GM18511 (cell line): ENCODE measurements around the gene NUCKS1.
"Not testable (repeated sequence)": the region's sequence is repeated elsewhere in the genome, so short reads cannot be mapped to it uniquely, and the experiment has no call there.

Experiments
- ATAC-seq: cut with Tn5 transposase; IDR thresholded peaks from one replicate; pipeline ENCODE4 v1.9.1; 2021; ENCODE audit warnings: mild to moderate bottlenecking, moderate library complexity; ENCODE audit not compliant: unreplicated experiment

The NUCKS1 gene

DNA sequence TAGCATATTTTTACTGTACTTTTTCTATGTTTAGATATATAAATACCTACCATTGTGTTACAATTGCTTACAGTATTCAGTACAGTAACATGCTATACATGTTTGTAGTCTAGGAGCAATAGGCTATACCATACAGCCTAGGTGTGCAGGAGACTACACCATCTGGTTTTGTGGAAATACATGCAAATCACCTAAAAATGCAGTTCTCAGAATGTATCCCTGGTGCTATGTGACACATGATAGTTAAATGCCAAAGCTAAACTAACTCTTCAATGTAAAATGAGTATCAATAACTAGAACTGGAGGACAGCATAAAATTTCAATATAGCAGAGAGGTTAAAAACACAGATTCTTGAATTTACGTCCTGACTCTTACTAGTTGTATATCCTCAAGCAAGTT is 14.8 kb downstream of the NUCKS1 start:
- ATAC-seq = no peak

DNA sequence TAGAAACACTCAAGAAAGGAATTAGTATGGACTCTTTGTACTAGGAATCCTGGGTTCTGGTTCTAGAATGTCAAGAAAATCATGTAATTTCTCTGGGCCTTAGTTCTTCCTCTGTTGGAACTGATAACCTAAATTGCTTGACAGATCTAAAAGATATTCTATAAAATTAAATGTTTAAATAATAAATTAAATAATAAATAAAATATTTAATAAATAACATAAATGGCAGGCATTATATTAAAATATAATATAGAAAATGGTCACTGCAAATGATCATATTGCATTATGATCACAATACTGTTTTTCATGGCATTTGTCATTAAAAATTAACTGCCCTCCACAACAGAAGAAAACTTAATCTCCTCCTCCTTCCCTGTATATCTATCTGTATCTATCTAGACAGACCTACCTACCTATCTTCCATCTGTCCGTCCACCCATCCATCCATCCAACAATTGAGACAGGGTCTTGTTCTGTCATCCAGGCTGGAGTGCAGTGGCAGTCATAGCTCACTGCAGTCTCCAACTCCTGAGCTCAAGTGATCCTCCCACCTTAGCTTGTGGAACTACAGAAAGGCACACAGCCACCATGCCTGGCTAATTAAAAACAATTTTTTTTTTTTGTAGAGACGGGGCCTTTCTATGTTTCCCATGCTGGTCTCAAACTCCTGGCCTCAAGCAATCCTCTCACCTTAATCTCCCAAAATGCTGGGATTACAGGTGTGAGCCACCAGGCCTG is 16.4 kb downstream of the NUCKS1 start:
- no peak for ATAC-seq

DNA sequence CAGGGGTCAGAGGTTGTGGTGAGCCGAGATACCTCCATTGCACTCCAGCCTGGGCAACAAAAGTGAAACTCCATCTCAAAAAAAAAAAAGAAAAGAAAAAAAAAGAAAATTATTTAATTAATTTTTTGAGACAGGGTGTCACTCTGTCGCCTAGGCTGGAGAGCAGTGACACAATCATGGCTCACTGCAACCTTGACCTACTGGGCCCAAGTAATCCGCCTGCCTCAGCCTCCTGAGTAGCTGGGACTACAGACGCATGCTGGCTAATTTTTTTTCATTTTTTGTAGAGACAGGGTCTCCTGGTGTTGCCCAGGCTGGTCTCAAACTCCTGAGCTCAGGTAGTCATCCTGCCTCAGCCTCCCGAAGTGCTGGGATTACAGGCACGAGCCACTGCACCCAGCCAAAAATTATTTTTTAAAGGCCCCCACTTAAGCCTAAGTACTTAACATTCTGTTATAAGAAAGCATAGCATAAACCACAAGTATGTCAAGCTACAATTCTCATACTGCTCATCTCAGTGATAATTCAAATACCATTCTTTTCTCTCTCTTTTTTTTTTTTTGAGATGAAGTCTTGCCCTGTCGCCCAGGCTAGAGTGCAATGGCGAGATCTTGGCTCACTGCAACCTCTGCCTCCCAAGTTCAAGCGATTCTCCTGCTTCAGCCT is 19.9 kb downstream of the NUCKS1 start:
- no peak for ATAC-seq

DNA sequence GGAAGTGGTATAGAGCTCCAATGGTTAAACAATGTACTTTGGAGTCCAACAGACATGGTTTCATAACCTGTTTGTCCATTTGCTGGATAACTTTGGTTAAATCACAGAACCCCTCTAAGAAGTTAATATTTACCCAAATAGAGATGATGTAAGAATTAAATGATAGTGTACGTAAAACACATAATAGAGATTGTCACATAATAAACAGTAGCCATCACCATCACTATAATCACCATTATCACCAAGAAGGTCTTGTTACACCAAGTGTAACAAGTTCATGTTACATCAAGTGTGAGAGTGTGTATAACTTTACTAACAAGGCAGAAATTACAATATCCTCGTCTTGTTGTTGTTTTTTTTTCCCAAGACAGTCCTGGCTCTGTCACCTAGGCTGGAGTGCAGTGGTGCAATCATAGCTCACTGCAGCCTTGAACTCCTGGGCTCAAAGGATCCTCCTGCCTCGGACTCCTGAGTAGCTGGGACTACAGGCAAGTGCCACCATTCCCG is 23.3 kb downstream of the NUCKS1 start:
- no peak for ATAC-seq

DNA sequence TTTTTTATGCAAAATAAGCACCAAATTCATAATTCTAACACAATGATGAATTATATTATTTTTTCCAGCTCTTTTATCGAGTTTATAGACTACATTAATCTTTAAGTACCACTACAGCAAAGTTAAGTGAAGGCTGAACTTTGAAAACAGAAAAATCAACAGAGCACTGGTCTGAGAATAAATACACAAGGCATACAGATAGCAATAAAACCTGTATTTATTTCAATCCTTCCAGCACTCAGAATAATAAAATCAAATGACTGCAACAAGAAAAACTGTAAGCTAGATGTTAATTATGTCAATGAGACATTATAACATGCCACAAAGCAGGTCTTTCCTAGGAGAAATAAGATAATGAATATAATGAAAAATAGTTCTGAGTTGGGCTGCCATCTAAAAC is 24.5 kb downstream of the NUCKS1 start:
- ATAC-seq = no peak

DNA sequence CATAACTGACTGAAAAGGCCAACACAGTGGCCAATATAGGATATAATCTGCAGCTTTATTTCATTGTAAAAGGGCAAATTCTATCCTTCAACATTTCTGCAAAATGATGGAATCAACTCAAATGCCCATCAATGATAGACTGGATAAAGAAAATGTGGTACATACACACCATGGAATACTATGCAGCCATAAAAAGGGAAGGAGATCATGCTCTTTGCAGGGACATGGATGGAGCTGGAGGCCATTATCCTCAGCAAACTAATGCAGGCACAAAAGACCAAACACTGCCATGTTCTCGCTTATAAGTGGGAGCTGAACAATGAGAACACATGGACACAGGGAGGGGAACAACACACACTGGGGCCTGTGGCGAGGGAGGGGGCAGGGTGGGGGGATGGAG is 29.2 kb downstream of the NUCKS1 start:
- not testable (repeated sequence) for ATAC-seq

DNA sequence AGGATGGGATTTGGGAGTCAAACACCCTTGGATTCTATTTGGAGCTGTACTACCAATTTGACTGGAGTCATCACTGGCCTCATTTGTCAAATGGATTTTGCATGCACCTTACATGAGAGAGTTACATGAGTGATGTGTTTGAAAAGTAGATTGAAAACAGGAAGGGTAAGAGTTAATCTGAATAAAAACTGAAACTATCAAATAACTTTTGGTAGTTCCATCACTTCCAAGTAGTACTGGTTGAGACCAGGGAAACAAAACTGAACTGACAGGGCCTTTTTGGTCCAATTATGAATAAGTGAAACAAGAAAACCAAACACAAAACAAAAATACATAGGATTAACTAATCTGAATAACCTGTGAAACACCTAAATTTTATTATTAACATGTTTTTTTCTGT is 30.2 kb downstream of the NUCKS1 start:
- ATAC-seq = no peak

DNA sequence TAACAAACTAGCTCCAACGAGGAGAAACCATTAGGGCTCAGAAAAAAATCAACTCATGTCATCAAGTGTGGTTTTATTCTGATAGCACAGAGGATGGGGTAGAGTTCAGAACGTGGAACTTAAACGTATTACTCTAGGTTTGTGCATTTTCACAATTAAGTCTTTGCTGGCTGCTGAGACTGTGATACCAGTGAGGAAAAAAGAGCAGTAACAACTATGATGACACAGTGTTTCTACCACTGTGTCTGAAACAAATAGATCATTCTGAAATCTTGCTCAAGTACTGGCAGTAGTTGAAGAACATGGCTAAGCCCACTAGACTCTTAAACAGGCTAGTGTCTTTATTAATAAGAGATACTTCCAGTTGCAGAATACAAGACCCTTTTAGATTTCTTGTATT is 31.0 kb downstream of the NUCKS1 start:
- ATAC-seq = no peak

DNA sequence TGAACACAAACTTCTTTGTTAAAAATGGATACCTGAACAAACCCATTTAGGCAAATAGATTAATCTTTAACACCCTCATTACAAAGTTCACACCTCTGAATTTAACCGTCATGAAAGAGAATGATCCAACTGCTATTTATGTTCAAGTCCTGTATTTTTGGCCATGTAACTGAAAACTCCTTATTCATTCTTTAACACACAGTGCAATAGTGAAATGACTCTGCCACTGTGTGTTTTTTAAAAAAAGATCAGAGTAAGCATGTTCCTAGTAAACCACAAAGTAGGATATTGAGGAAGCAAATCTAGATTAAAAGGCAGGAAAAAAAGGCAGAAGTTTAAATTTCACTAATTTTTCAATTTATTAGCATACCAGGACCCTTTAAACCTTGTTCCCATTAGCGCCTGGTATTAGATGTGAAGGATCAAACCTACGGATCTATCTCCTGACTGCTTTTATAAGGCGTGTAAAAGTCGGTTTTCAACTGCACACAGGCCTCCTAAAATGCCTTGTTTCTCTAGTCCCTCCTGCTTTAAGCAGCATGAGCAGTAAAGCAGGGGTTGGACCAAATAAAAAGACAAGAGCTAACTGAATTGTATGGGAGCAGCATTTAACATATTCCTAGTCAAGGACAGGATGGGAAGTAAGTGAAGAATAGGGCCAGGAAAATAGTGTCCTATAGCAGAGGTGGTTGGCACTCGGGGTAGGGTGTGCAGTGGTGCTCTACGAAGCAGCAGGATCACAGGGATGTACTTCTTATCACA is 33.4 kb downstream of the NUCKS1 start:
- ATAC-seq = no peak

DNA sequence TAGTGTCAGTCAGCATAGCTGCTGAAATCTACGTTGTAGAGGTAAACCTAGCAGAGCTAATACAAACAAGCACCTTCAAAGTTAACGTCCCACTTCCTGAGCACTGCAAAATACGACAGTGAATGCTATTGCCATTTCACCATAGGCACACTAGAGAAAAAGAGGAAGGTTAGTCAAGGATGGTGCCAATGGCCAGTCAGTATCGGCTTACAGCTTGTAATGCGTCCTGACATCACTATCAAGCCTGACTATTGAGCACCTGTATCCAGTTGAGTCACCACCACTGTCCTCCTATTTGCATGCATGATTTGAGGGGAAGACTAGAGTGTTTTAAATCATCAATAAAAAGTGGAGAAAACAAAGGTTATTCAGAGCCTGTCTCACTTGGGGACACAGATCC is 34.4 kb downstream of the NUCKS1 start:
- no peak for ATAC-seq

DNA sequence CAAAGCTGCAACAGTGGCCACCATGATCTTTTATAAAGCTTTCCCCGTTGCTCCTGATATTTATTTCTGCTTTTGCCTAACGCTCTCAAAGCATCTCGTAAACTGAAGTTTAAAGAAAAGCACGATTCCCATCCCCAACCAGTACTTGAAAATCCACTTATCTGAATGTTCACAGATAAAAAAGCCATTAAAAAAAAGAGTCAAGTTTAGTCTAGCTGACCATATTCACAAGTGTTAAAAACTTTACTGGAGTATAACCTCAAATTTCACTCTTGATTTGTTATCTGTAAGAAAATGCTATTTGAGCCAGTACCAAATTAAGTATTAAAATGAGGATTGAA is 35.1 kb downstream of the NUCKS1 start:
- ATAC-seq = no peak

DNA sequence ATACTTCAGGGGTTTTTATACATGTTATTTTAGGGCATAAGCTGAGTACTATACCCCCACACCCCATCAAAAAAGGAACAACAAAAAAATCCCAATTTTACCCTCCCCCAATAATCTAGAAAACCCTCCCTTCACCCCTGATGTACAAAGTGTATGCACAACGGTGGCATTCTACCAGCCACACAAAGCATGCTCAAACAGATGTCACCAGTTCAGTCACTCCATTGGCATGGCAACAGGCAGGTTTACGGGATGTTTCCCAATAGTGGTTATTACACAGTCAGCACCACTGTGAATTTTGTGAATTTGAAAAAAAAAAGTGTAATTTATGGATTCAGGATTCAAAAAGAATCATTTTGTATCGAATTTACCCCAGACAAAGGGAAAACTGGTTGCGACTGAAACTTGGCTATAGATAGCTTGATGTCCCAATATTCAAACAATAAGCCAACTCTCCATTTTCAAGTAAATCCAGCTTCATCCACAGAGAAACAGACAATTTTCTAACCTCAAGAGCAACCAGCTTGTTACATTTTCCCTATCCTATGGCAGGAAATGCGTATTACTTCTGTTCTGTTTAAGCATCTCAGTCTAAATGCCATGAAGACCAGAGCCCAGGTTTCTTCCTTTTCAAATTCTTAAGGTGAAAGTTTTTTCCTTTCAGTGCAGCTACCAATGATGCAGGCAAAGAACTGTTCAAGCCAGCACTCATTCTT is 35.6 kb downstream of the NUCKS1 start:
- ATAC-seq = no peak

DNA sequence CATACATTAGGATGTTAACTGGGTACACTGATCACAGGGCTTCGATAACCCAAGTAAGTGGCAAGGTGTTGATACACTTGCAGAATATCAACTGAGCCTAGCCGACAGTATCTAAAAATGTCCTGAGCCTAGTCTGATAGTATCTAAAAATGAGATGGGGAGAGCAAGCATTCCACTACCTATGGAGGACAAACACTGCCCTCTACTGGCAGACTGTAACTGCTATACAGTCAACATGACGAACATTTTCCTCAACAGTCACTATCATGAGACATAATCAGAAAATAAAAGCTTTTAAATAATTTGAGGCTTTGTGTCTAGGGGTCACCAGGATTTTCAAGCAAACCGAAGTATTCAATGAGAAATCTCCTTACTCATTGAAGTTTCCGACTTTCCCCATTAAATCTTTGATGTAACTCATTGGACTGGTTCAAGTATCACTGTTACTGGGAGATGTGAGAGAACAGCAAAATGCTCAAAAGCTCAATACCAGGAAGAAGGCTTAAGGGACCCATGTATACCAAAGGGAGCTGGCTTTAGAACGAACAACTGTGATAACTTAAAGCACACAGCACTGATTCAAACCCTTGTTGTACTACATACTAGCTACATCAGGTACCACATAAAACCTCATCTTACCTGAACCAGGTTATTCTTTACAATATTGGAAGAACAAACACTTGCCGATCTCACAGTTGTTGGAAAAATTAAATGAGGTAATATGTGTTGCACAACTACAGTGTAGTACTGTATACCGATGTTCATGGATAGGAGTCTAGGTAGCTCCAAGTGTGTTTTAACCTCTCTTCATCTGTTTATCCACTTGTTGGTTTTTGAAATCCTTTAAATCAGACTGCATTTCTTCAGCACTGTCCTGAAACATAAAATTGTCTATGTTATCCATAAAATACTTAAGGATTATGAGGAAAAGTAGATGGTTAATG is 38.6 kb downstream of the NUCKS1 start:
- no peak for ATAC-seq

DNA sequence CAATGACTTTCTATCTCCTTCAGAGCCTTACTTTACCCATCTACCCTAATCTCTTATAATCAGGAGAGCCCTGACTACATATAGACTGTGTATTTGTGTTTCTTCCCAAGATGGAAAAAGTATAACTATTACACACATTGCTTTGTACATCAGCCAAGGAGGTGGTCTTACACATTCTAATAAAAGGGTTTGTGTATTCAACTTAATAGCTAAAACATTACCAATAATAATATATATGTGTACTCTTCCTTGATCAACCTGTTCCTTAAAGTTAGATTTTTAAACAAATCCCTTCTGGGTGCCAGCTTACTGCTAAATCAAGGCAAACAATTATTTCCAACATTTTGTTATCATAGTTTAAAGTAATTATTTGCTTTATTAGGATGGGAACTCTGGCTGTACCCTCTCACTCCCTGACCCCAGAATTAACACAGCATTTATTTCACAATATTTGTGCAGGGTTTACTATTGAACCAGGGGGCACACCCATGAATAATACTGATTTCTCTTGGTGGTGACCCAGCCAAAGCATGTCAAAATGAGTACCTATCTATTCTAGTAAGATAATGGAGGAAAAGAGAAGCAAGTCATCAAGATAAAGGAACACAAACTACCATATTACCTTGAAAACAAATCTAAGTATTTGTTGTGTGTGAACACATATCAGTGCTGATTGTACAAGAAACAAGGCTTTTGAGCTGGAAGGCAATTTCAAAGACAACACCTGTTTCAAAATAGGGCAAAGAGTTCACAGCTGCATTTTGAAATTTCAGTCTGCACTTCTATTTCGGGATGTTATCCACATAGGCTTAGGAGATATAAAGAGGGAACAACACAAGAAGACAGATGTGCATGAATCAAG is 39.5 kb downstream of the NUCKS1 start:
- ATAC-seq = no peak

DNA sequence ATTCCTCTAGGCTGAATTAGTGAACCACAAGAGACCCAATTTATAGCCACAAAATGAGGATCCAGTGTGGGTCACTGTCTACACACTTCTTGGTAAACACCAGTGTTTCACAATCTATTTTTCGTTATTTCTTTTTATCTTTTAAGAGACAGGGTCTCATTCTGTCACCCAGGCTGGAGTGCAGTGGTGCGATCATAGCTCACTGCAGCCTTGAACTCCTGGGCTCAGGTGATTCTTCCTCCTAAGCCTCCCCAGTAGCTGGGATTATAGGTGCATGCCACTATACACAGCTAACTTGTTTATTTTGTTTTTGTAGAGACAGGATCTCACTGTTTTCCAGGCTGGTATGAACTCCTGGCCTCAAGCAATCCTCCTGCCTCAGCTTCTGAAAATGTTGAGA is 40.3 kb downstream of the NUCKS1 start:
- ATAC-seq = no peak

DNA sequence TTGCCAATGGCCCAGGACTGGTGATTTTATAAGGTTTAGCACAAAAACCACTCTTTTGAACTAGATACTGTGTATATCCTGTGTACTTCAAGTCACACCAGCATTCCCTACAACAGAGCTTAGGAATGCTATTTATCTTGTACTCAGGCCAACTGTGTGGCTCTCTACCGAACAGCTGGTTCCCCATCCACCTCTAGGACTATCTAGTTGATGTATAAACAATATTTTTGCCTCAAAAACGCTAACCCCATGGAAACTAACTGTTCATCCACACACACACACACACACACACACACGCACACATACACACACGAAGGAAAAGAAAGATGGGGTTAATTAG is 41.0 kb downstream of the NUCKS1 start:
- ATAC-seq = no peak

DNA sequence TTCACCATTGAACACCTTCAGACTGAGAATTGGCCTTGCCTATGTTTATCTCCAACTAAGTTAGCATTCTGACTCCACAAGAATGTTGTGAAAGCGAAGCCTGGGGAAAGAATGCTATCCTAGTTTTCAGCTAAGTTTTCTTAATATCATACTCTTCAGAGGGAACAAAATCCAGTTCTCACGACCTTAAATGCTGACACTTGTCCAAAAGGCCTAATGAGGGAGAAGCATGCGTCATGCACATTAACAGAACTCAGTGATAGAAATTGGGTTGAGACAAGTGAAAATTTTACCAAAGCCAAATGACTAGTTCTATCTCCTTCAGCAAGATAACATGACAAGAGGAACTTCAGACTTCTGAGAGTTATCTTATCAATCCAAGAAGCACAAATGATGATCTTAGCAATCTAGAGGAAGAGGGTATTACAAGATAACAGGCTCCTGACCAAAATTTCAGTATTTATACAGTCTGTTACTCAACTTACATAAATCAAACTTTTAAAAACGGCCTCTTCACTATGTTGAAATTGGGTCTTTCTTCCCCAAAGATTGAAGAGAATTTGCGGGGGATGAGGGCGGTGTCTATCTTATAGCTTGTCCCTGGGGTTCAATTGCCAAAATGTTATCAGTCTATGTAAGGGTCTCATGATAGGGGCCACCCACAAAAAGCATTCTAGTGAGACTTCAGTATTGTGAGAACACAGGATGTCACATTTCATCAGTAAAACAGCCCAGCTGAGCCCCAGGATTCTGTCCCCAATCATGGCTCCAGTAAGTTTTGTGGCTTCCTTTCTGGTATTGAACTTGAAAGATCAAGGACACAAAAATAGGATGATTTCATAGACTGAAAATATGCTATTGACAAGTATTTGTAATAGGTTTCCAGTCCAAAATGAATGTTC is 43.1 kb downstream of the NUCKS1 start:
- ATAC-seq = no peak

DNA sequence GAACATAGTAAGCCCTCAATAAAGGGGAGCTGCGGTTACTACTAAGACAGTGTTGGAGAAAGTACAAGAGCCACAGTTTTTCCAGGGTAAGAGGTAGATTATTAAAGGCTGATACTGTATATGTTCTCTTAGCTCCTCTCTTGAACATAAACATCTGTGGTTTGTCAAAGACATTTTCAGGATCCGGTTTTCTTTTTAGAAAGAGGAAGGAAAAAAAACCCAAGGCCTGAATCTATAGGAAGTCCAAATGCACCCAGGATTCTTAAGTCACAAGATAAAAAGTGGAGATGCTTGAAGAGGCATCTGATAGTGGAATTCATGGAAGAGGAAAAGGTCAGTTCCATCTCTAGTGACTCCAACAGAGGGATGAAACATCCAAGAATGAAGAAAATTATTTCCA is 45.1 kb downstream of the NUCKS1 start:
- ATAC-seq = no peak
